ENCODE results near the gene NEIL1. TPM values are rescaled to one million over a fixed set of nuclear protein-coding genes. Genes with fewer than 3 reads are reported as not detected.

NEIL1 gene
- total and polyA plus RNA-seq, 2 donors (not counting 1 experiment from before 2014, with no cell fraction given): 0.68 to 6.3 TPM

- Histone ChIP-seq H2AFZ (ENCODE audit: low read length) (no peak overlapping the region), H3K4me2 (ENCODE audit: extremely low read depth, insufficient read depth, low read length) (no peak overlapping the region), H4K20me1 (ENCODE audit: control insufficient read depth, extremely low read depth, insufficient read depth, low read length) (no peaks in the 10 kb centered on the region), H3K9me3 (ENCODE audit: control insufficient read depth, insufficient read depth, low read depth, low read length) (no peaks in the 10 kb centered on the region), H3K36me3 (ENCODE audit: control insufficient read depth, insufficient read depth, low read length) (peaks cover 31% of the 10 kb centered on the region), H3K27ac (ENCODE audit: insufficient read depth, low read length) (no peak overlapping the region), H3K4me1 (ENCODE audit: control insufficient read depth, extremely low read depth, insufficient read depth, low read length) (no peaks in the 10 kb centered on the region), H3K9ac (ENCODE audit: insufficient read depth, low read length) (no peak overlapping the region), H3K27me3 (ENCODE audit: control insufficient read depth, insufficient read depth, low read length) (no peaks in the 10 kb centered on the region), H3K4me3 (replicated peaks in 1 of 4; ENCODE audit: control extremely low read depth in 1 of 4, insufficient read depth in 1 of 4, low read depth in 3 of 4, low read length in 4 of 4) (no peak overlapping the region), H3K79me2 (ENCODE audit: control insufficient read depth, insufficient read depth, low read length) (no peaks in the 10 kb centered on the region)
- TF ChIP-seq EZH2 (IDR thresholded peaks at IDR 0.05; ENCODE audit: low read length, missing control alignments): no peak
- no peak for DNase-seq (ENCODE audit: low read depth in 2 of 2)
Measured at GRCh38 chr15:75358771-75359536, 12.1 kb downstream of the NEIL1 start.

- Histone ChIP-seq H4K20me1 (ENCODE audit: control insufficient read depth, extremely low read depth, insufficient read depth, low read length) (no peaks in the 10 kb centered on the region), H3K9me3 (ENCODE audit: control insufficient read depth, insufficient read depth, low read depth, low read length) (no peaks in the 10 kb centered on the region), H3K4me1 (ENCODE audit: control insufficient read depth, extremely low read depth, insufficient read depth, low read length) (no peaks in the 10 kb centered on the region), H2AFZ (ENCODE audit: low read length) (no peak overlapping the region), H3K27ac (ENCODE audit: insufficient read depth, low read length) (no peak overlapping the region), H3K4me3 (replicated peaks in 1 of 4; ENCODE audit: control extremely low read depth in 1 of 4, insufficient read depth in 1 of 4, low read depth in 3 of 4, low read length in 4 of 4) (no peak overlapping the region), H3K79me2 (ENCODE audit: control insufficient read depth, insufficient read depth, low read length) (no peaks in the 10 kb centered on the region), H3K4me2 (ENCODE audit: extremely low read depth, insufficient read depth, low read length) (no peak overlapping the region), H3K36me3 (ENCODE audit: control insufficient read depth, insufficient read depth, low read length) (peaks cover 33% of the 10 kb centered on the region), H3K27me3 (ENCODE audit: control insufficient read depth, insufficient read depth, low read length) (no peaks in the 10 kb centered on the region), H3K9ac (ENCODE audit: insufficient read depth, low read length) (no peak overlapping the region)
- no peak for DNase-seq (ENCODE audit: low read depth in 2 of 2)
- no peak for TF ChIP-seq CTCF (conservative IDR thresholded peaks at IDR 0.05 in 1 of 2, IDR thresholded peaks at IDR 0.05 in 1 of 2; ENCODE audit: low read depth in 1 of 2, low read length in 2 of 2)
- no peak for TF ChIP-seq EZH2 (IDR thresholded peaks at IDR 0.05; ENCODE audit: low read length, missing control alignments)
Measured at GRCh38 chr15:75359537-75360250, 12.9 kb downstream of the NEIL1 start.

GRCh38 chr15:75360391-75360790 is 13.6 kb downstream of the NEIL1 start:
- H3K4me2 ChIP-seq (ENCODE audit: extremely low read depth, insufficient read depth, low read length): no peak overlapping the region
- no peak overlapping the region for H3K9ac ChIP-seq (ENCODE audit: insufficient read depth, low read length)
- H4K20me1 ChIP-seq (ENCODE audit: control insufficient read depth, extremely low read depth, insufficient read depth, low read length): no peaks in the 10 kb centered on the region
- H3K4me1 ChIP-seq (ENCODE audit: control insufficient read depth, extremely low read depth, insufficient read depth, low read length): no peaks in the 10 kb centered on the region
- H3K27ac ChIP-seq (ENCODE audit: insufficient read depth, low read length): no peak overlapping the region
- H3K36me3 ChIP-seq (ENCODE audit: control insufficient read depth, insufficient read depth, low read length): peaks cover 33% of the 10 kb centered on the region
- H3K9me3 ChIP-seq (ENCODE audit: control insufficient read depth, insufficient read depth, low read depth, low read length): no peaks in the 10 kb centered on the region
- DNase-seq (ENCODE audit: low read depth in 2 of 2): no peak
- no peaks in the 10 kb centered on the region for H3K79me2 ChIP-seq (ENCODE audit: control insufficient read depth, insufficient read depth, low read length)
- no peak overlapping the region for H3K4me3 ChIP-seq (replicated peaks in 1 of 4; ENCODE audit: control extremely low read depth in 1 of 4, insufficient read depth in 1 of 4, low read depth in 3 of 4, low read length in 4 of 4)
- no peak for TF ChIP-seq EZH2 (IDR thresholded peaks at IDR 0.05; ENCODE audit: low read length, missing control alignments)
- no peak for TF ChIP-seq CTCF (conservative IDR thresholded peaks at IDR 0.05 in 1 of 2, IDR thresholded peaks at IDR 0.05 in 1 of 2; ENCODE audit: low read depth in 1 of 2, low read length in 2 of 2)
- no peaks in the 10 kb centered on the region for H3K27me3 ChIP-seq (ENCODE audit: control insufficient read depth, insufficient read depth, low read length)
- no peak overlapping the region for H2AFZ ChIP-seq (ENCODE audit: low read length)

Data from fibroblast of lung (primary cell).